Skeletal muscle tissue (tissue), 4 donors: Measurements from ENCODE around the gene CDK4. TPM values are rescaled to one million over a fixed set of nuclear protein-coding genes. Genes with fewer than 3 reads are reported as not detected.
"Not testable (repeated sequence)": the region's sequence is repeated elsewhere in the genome, so short reads cannot be mapped to it uniquely, and the experiment has no call there.

Experiments
- H3K27ac ChIP-seq: one replicate; pipeline ENCODE4 v1.7.0; 2013; ENCODE audit warnings: mild to moderate bottlenecking, low read depth, low read length, inconsistent platforms
- H3K27me3 ChIP-seq, 3 donors: one replicate each; pipeline ENCODE4 v1.7.0; 2013; ENCODE audit warnings: low read length in 3 of 3; ENCODE audit not compliant: control insufficient read depth in 3 of 3, insufficient read depth in 3 of 3
- H3K36me3 ChIP-seq, 3 donors: one replicate each; pipeline ENCODE4 v1.7.0; 2013; ENCODE audit warnings: low read length in 3 of 3; ENCODE audit not compliant: control insufficient read depth in 3 of 3, insufficient read depth in 3 of 3
- H3K4me1 ChIP-seq, 3 donors: one replicate each; pipeline ENCODE4 v1.7.0; 2013; ENCODE audit warnings: low read length in 3 of 3, mild to moderate bottlenecking in 3 of 3; ENCODE audit not compliant: control insufficient read depth in 3 of 3, insufficient read depth in 3 of 3
- H3K4me3 ChIP-seq, 3 donors: one replicate each; pipeline ENCODE4 v1.7.0; 2013; ENCODE audit warnings: low read length in 3 of 3
- H3K9ac ChIP-seq, 3 donors: one replicate each; pipeline ENCODE4 v1.7.0; 2013; ENCODE audit warnings: low read length in 3 of 3, mild to moderate bottlenecking in 3 of 3, moderate library complexity in 2 of 3, low read depth in 1 of 3
- H3K9me3 ChIP-seq, 3 donors: one replicate each; pipeline ENCODE4 v1.7.0; 2013; ENCODE audit warnings: low read length in 3 of 3; ENCODE audit not compliant: control insufficient read depth in 3 of 3
- total RNA-seq: library from RNA; depleted of rRNA; stranded (reverse); fragments of >200 nt; gene quantifications from one replicate; pipeline ENCODE4 v1.2.3, GENCODE V29; 2014
- donor health status: Osteomylitis.

Gene CDK4
- total RNA-seq, 1 donor from 2014 or later: 78.8 TPM

GRCh38 chr12:57715786-57716185 is 36.3 kb downstream of the CDK4 start:
- Histone ChIP-seq H3K27me3 (no peaks in the 10 kb centered on the region), H3K4me3 (no peak overlapping the region), H3K36me3 (peaks cover 44 to 51% (median 49%) of the 10 kb centered on the region in 3 donors), H3K9me3 (no peaks in the 10 kb centered on the region), H3K4me1 (no peaks in the 10 kb centered on the region), H3K9ac (no peak overlapping the region), H3K27ac (no peak overlapping the region)

GRCh38 chr12:57715036-57715748 is 36.9 kb downstream of the CDK4 start:
- not testable (repeated sequence) for H3K27me3 ChIP-seq, H3K4me3 ChIP-seq
- peaks cover 39 to 45% (median 43%) of the 10 kb centered on the region in 3 donors for H3K36me3 ChIP-seq

GRCh38 chr12:57713209-57713608 is 38.9 kb downstream of the CDK4 start:
- peaks cover 20 to 26% (median 24%) of the 10 kb centered on the region in 3 donors for H3K36me3 ChIP-seq
- H3K4me1 ChIP-seq: no peaks in the 10 kb centered on the region
- no peaks in the 10 kb centered on the region for H3K27me3 ChIP-seq
- no peak overlapping the region for H3K27ac ChIP-seq
- no peak overlapping the region for H3K9ac ChIP-seq
- no peaks in the 10 kb centered on the region for H3K9me3 ChIP-seq
- H3K4me3 ChIP-seq: no peak overlapping the region

More at GRCh38 chr12:57715036-57715748, 36.9 kb downstream of the CDK4 start:
- not testable (repeated sequence) for H3K9me3 ChIP-seq, H3K27ac ChIP-seq, H3K9ac ChIP-seq, H3K4me1 ChIP-seq

- Histone ChIP-seq H3K9me3 (no peaks in the 10 kb centered on the region), H3K27me3 (no peaks in the 10 kb centered on the region), H3K36me3 (peaks cover 15 to 21% (median 19%) of the 10 kb centered on the region in 3 donors), H3K9ac (no peak overlapping the region), H3K4me1 (no peaks in the 10 kb centered on the region), H3K4me3 (no peak overlapping the region), H3K27ac (no peak overlapping the region)
These were observed 39.4 kb downstream of the CDK4 start for GRCh38 chr12:57712701-57713100.

GRCh38 chr12:57708296-57708695 is 43.8 kb downstream of the CDK4 start:
- Histone ChIP-seq H3K4me1 (no peaks in the 10 kb centered on the region), H3K36me3 (peaks cover 0 to 15% (median 10%) of the 10 kb centered on the region in 3 donors), H3K9ac (no peak overlapping the region), H3K27ac (no peak overlapping the region), H3K27me3 (no peaks in the 10 kb centered on the region), H3K9me3 (no peaks in the 10 kb centered on the region), H3K4me3 (no peak overlapping the region)

- H3K4me3 ChIP-seq: no peak overlapping the region
- no peaks in the 10 kb centered on the region for H3K4me1 ChIP-seq
- H3K36me3 ChIP-seq: peaks cover 0 to 19% (median 16%) of the 10 kb centered on the region in 3 donors
- H3K9me3 ChIP-seq: no peaks in the 10 kb centered on the region
- H3K27ac ChIP-seq: no peak overlapping the region
- no peaks in the 10 kb centered on the region for H3K27me3 ChIP-seq
- no peak overlapping the region for H3K9ac ChIP-seq
These were observed 44.9 kb downstream of the CDK4 start for GRCh38 chr12:57707250-57707649.

- Histone ChIP-seq H3K36me3 (peaks cover 16 to 54% (median 44%) of the 10 kb centered on the region in 3 donors), H3K9ac (no peak overlapping the region), H3K27me3 (no peaks in the 10 kb centered on the region), H3K27ac (no peak overlapping the region), H3K4me3 (no peak overlapping the region), H3K9me3 (no peaks in the 10 kb centered on the region), H3K4me1 (no peaks in the 10 kb centered on the region)
These were observed 51.8 kb downstream of the CDK4 start for GRCh38 chr12:57700317-57700716.

- H3K36me3 ChIP-seq: peaks cover 18 to 48% (median 36%) of the 10 kb centered on the region in 3 donors
- no peaks in the 10 kb centered on the region for H3K9me3 ChIP-seq
- peaks cover 7 to 12% (median 10%) of the 10 kb centered on the region in 3 donors for H3K4me1 ChIP-seq
- H3K9ac ChIP-seq: no peak overlapping the region
- H3K27me3 ChIP-seq: no peaks in the 10 kb centered on the region
- H3K4me3 ChIP-seq: no peak overlapping the region
- no peak overlapping the region for H3K27ac ChIP-seq
These were observed 53.7 kb downstream of the CDK4 start for GRCh38 chr12:57698414-57698813.

Other genes with a start within 250 kb of the CDK4 start
- 11.5 TPM for gene DDIT3, start 231.8 kb downstream of the CDK4 start, total RNA-seq
- 2.6 TPM for gene MBD6, start 229.5 kb downstream of the CDK4 start, total RNA-seq
- gene DCTN2, start 205.1 kb downstream of the CDK4 start, total RNA-seq: 79.9 TPM
- under 0.01 TPM for gene KIF5A, start 202.3 kb downstream of the CDK4 start, total RNA-seq
- 5.7 TPM for gene PIP4K2C, start 161.1 kb downstream of the CDK4 start, total RNA-seq
- gene DTX3, start 147.5 kb downstream of the CDK4 start, total RNA-seq: 7.8 TPM
- 23.0 TPM for gene ARHGEF25, start 140.9 kb downstream of the CDK4 start, total RNA-seq
- 3.1 TPM for gene B4GALNT1, start 119.1 kb downstream of the CDK4 start, total RNA-seq
- 148 TPM for gene OS9, start 58.2 kb downstream of the CDK4 start, total RNA-seq
- gene AGAP2, start 13.6 kb downstream of the CDK4 start, total RNA-seq: 2.1 TPM
- 57.9 TPM for gene TSPAN31, start 7.3 kb downstream of the CDK4 start, total RNA-seq
- gene MARCHF9, start 2.8 kb upstream of the CDK4 start, total RNA-seq: 4.7 TPM
- under 0.01 TPM for gene CYP27B1, start 14.8 kb upstream of the CDK4 start, total RNA-seq
- 5.7 TPM for gene METTL1, start 19.8 kb upstream of the CDK4 start, total RNA-seq
- 4.2 TPM for gene EEF1AKMT3, start 20.3 kb upstream of the CDK4 start, total RNA-seq
- 17.2 TPM for gene TSFM, start 30.5 kb upstream of the CDK4 start, total RNA-seq
- gene AVIL, start 66.4 kb upstream of the CDK4 start, total RNA-seq: 3.1 TPM
- 51.1 TPM for gene CTDSP2, start 94.4 kb upstream of the CDK4 start, total RNA-seq
- gene ATP23, start 189.3 kb upstream of the CDK4 start, total RNA-seq: 8.9 TPM